PC-9 (cell line): Measurements from ENCODE around the gene TMEM151B. TPM values are rescaled to one million over a fixed set of nuclear protein-coding genes. Genes with fewer than 3 reads are reported as not detected.

Experiments
- BruUV-seq: library from RNA; stranded (reverse); fragments of 400-500 nt; replicated peaks from 2 replicates; lab custom pipeline; 2021; lab: Mats Ljungman, UMichigan
- CTCF ChIA-PET: fragments of 300-600 bp; sonication (Branson Sonifier 250); formaldehyde crosslinking; loops from one replicate; lab custom pipeline; 2022; ENCODE audit warnings: antibody characterized with exemption; lab: Charles Lee
- POLR2A ChIA-PET: fragments of 300-600 bp; sonication (Branson Sonifier 250); formaldehyde crosslinking; loops from one replicate; lab custom pipeline; 2022; ENCODE audit warnings: antibody characterized with exemption; ENCODE audit not compliant: unreplicated experiment; lab: Charles Lee
- DNase-seq, 2 experiments: peaks; one replicate each; pipeline versions ENCODE4 v3.0.0 to v3.0.0-alpha.2; 2015 to 2022; ENCODE audit warnings: mixed read lengths in 1 of 2
- H2AFZ ChIP-seq: fragments of 200-600 bp; sonication (generic); 2 replicates; pipeline ENCODE4 v1.8.1; 2017; ENCODE audit warnings: antibody characterized with exemption
- H3F3A ChIP-seq: fragments of 200-600 bp; sonication (generic); 2 replicates; pipeline ENCODE4 v1.8.1; 2017; ENCODE audit warnings: antibody characterized with exemption, mild to moderate bottlenecking, low read depth; ENCODE audit not compliant: insufficient read depth
- H3K27ac ChIP-seq: fragments of 200-600 bp; sonication (generic); 2 replicates; pipeline ENCODE4 v1.6.1; 2016; ENCODE audit warnings: mixed run types
- H3K27me3 ChIP-seq: fragments of 200-600 bp; sonication (generic); 2 replicates; pipeline ENCODE4 v1.6.1; 2016; ENCODE audit warnings: low read depth, mixed run types; ENCODE audit not compliant: insufficient read depth
- H3K36me3 ChIP-seq: fragments of 200-600 bp; sonication (generic); 2 replicates; pipeline ENCODE4 v1.6.1; 2016; ENCODE audit warnings: low read depth, mixed run types
- H3K4me1 ChIP-seq: fragments of 200-600 bp; sonication (generic); replicated peaks from 2 replicates; pipeline ENCODE4 v1.6.1; 2016; ENCODE audit warnings: mixed run types; ENCODE audit not compliant: insufficient read depth
- H3K4me2 ChIP-seq: fragments of 200-600 bp; sonication (generic); 2 replicates; pipeline ENCODE4 v1.6.1; 2017; ENCODE audit warnings: mixed run types
- H3K4me3 ChIP-seq: fragments of 200-600 bp; sonication (generic); 2 replicates; pipeline ENCODE4 v1.6.1; 2016; ENCODE audit warnings: mixed run types
- H3K79me2 ChIP-seq: fragments of 200-600 bp; sonication (generic); 2 replicates; pipeline ENCODE4 v1.6.1; 2017; ENCODE audit warnings: low read depth, mixed run types
- H3K9me2 ChIP-seq: fragments of 200-600 bp; sonication (generic); 2 replicates; pipeline ENCODE4 v1.8.1; 2017; ENCODE audit warnings: mild to moderate bottlenecking; ENCODE audit not compliant: insufficient read depth
- H3K9me3 ChIP-seq: fragments of 200-600 bp; sonication (generic); 2 replicates; pipeline ENCODE4 v1.8.1; 2016; ENCODE audit warnings: low read depth; ENCODE audit not compliant: insufficient read depth
- H4K20me1 ChIP-seq: fragments of 200-600 bp; sonication (generic); 2 replicates; pipeline ENCODE4 v1.8.1; 2017; ENCODE audit not compliant: insufficient read depth
- CTCF ChIP-seq: fragments of 200-600 bp; sonication (generic); conservative IDR thresholded peaks from 2 replicates; pipeline ENCODE4 v1.6.1; 2017; ENCODE audit warnings: mixed run types, antibody characterized with exemption, mild to moderate bottlenecking, moderate library complexity
- EZH2 ChIP-seq: fragments of 200-600 bp; sonication (generic); IDR thresholded peaks from 2 replicates; pipeline ENCODE4 v1.8.0; 2017; ENCODE audit warnings: antibody characterized with exemption, low read depth
- intact Hi-C: fragments of 100-400 bp; cut with micrococcal nuclease; formaldehyde crosslinking; loops from one replicate; pipeline ENCODE4 v1.10.0; 2022; ENCODE audit not compliant: unreplicated experiment
- total RNA-seq: library from RNA; stranded (reverse); gene quantifications from 2 replicates; pipeline ENCODE4 v1.2.3, GENCODE V29; 2021

The TMEM151B gene
- total RNA-seq, 1 experiment from 2014 or later, result not detected

GRCh38 chr6:44255105-44255808 lies 15.0 kb upstream of the TMEM151B start:
- CTCF ChIA-PET, result no interaction called here
- H3K79me2 ChIP-seq, result peaks cover 58% of the 10 kb centered on the region
- DNase-seq, result peak; percentile 20 to 55
- no peak overlapping the region for H2AFZ ChIP-seq
- peaks cover 42% of the 10 kb centered on the region for H3K36me3 ChIP-seq
- no peaks in the 10 kb centered on the region for H3K9me2 ChIP-seq
- TF ChIP-seq CTCF, result no peak
- no peak for TF ChIP-seq EZH2
- peak overlapping the region; percentile 78; the same call in 1 of the 2 replicates for H3K4me3 ChIP-seq
- peaks cover 33% of the 10 kb centered on the region; the same call in 1 of the 2 replicates for H3K4me1 ChIP-seq
- POLR2A ChIA-PET, result interaction anchor here (0.5 to 0.8 kb wide), 2 partner anchors 9 to 625 kb away, joined by 3 to 4 read pairs; no protein-coding TSS in a partner anchor
- H3K9me3 ChIP-seq, result no peaks in the 10 kb centered on the region
- intact Hi-C loops, result no loop called here
- peaks cover 64% of the 10 kb centered on the region for H4K20me1 ChIP-seq
- peak overlapping the region; percentile 98 for H3K4me2 ChIP-seq
- no peaks in the 10 kb centered on the region for H3K27me3 ChIP-seq
- peaks cover 74% of the 10 kb centered on the region for H3F3A ChIP-seq
- peak overlapping the region; percentile 36 for H3K27ac ChIP-seq
- BruUV-seq, result no TSS peak

- DNase-seq, result peak; percentile 16 to 40
- Histone ChIP-seq H2AFZ (no peak overlapping the region), H3K27me3 (no peaks in the 10 kb centered on the region), H3K9me2 (no peaks in the 10 kb centered on the region), H4K20me1 (peaks cover 55% of the 10 kb centered on the region), H3K79me2 (peaks cover 49% of the 10 kb centered on the region), H3K4me1 (peaks cover 24% of the 10 kb centered on the region; the same call in 1 of the 2 replicates), H3K27ac (peak overlapping the region; percentile 36), H3K36me3 (peaks cover 33% of the 10 kb centered on the region), H3F3A (peaks cover 66% of the 10 kb centered on the region), H3K9me3 (no peaks in the 10 kb centered on the region), H3K4me3 (peak overlapping the region; percentile 78), H3K4me2 (peak overlapping the region; percentile 98)
- intact Hi-C loops, result loop anchor here (2.0 kb wide), 1 partner anchor 83 kb away; no protein-coding TSS in a partner anchor
- TF ChIP-seq CTCF (no peak), EZH2 (no peak)
- POLR2A ChIA-PET, result interaction anchor here (0.5 to 1.0 kb wide), 6 partner anchors 9 to 487 kb away, joined by 3 to 17 read pairs (median 6); partner anchors contain the start of gene HSP90AB1
- CTCF ChIA-PET, result interaction anchor here (0.6 to 1.0 kb wide), 5 partner anchors 19 to 129 kb away, joined by 3 to 14 read pairs (median 4); partner anchors contain the start of gene TMEM63B
- BruUV-seq, result TSS peak; percentile 27
These were observed 14.1 kb upstream of the TMEM151B start for GRCh38 chr6:44255871-44256774.

GRCh38 chr6:44256775-44257024 lies 13.6 kb upstream of the TMEM151B start:
- DNase-seq, result no peak
- H3K79me2 ChIP-seq, result peaks cover 43% of the 10 kb centered on the region
- no peaks in the 10 kb centered on the region for H3K9me3 ChIP-seq
- no TSS peak for BruUV-seq
- H3K4me3 ChIP-seq, result peak overlapping the region; percentile 78
- peak overlapping the region; percentile 98 for H3K4me2 ChIP-seq
- ChIA-PET CTCF (interaction anchor here (0.6 to 1.0 kb wide), 5 partner anchors 19 to 129 kb away, joined by 3 to 14 read pairs (median 4); partner anchors contain the start of gene TMEM63B), POLR2A (interaction anchor here (0.5 to 1.0 kb wide), 7 partner anchors 10 to 1324 kb away, joined by 3 to 17 read pairs (median 6); partner anchors contain the start of genes HSP90AB1, MRPL14 and TMEM63B)
- H3K36me3 ChIP-seq, result peaks cover 28% of the 10 kb centered on the region
- H3K4me1 ChIP-seq, result peaks cover 18% of the 10 kb centered on the region; the same call in 1 of the 2 replicates
- TF ChIP-seq CTCF (no peak), EZH2 (no peak)
- H3K27me3 ChIP-seq, result no peaks in the 10 kb centered on the region
- no peaks in the 10 kb centered on the region for H3K9me2 ChIP-seq
- H2AFZ ChIP-seq, result peak overlapping the region; percentile 78; the same call in 1 of the 2 replicates
- intact Hi-C loops, result loop anchor here (2.0 kb wide), 1 partner anchor 84 kb away; no protein-coding TSS in a partner anchor
- peaks cover 50% of the 10 kb centered on the region for H4K20me1 ChIP-seq
- H3F3A ChIP-seq, result peaks cover 60% of the 10 kb centered on the region
- H3K27ac ChIP-seq, result peak overlapping the region; percentile 36; the same call in 1 of the 2 replicates
